ENCODE data around the gene GNAI3. TPM values are rescaled to one million over a fixed set of nuclear protein-coding genes. Genes with fewer than 3 reads are reported as not detected.

The GNAI3 gene
- total RNA-seq, 1 donor from 2014 or later: 7.6 TPM

DNA sequence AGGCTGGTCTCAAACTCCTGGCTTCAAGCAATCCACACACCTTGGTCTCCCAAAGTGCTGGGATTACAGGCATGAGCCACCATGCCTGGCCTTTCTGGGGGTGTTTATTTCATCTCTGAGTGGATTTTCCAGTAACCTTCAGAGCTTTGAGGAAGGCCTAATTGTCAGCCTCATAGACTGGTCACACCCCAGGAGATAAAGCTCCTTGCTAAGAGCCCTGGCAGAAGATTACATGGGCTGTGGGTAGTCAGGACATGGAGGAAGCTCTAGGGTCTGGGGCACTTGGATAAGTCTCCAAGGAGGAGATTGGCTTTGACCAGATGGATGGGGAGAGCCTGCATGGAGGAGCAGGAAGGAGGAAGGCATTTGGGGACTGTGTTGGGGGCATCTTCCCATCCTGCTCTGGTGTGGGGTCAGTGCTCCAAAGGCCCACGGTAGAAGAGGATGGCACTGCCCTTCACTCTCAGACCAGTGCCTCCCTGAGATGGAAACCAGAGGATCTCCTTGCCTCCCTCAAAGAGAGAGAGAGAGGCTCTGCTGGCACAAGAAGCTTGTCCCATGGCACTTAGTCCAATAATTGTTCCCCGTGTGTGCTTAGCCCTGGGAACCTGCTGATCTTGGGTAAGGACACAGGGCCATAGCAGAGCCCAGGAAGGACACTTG, 92.8 kb downstream of the GNAI3 start:
- no peaks in the 10 kb centered on the region for H3K36me3 Mint-ChIP-seq (ENCODE audit: unreplicated experiment)
- no peak for DNase-seq (ENCODE audit: extremely low spot score, unreplicated experiment)
- no peak overlapping the region for H3K4me3 Mint-ChIP-seq (ENCODE audit: unreplicated experiment)
- peaks cover 29% of the 10 kb centered on the region for H3K4me1 Mint-ChIP-seq (ENCODE audit: unreplicated experiment)
- TF ChIP-seq, protein P1, sequence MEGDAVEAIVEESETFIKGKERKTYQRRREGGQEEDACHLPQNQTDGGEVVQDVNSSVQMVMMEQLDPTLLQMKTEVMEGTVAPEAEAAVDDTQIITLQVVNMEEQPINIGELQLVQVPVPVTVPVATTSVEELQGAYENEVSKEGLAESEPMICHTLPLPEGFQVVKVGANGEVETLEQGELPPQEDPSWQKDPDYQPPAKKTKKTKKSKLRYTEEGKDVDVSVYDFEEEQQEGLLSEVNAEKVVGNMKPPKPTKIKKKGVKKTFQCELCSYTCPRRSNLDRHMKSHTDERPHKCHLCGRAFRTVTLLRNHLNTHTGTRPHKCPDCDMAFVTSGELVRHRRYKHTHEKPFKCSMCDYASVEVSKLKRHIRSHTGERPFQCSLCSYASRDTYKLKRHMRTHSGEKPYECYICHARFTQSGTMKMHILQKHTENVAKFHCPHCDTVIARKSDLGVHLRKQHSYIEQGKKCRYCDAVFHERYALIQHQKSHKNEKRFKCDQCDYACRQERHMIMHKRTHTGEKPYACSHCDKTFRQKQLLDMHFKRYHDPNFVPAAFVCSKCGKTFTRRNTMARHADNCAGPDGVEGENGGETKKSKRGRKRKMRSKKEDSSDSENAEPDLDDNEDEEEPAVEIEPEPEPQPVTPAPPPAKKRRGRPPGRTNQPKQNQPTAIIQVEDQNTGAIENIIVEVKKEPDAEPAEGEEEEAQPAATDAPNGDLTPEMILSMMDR (IDR thresholded peaks at IDR 0.05): no peak
- no peak overlapping the region for H3K27ac Mint-ChIP-seq (ENCODE audit: unreplicated experiment)
- H3K9me3 Mint-ChIP-seq (ENCODE audit: unreplicated experiment): peaks cover 2% of the 10 kb centered on the region
- H3K27me3 Mint-ChIP-seq (ENCODE audit: unreplicated experiment): no peaks in the 10 kb centered on the region

DNA sequence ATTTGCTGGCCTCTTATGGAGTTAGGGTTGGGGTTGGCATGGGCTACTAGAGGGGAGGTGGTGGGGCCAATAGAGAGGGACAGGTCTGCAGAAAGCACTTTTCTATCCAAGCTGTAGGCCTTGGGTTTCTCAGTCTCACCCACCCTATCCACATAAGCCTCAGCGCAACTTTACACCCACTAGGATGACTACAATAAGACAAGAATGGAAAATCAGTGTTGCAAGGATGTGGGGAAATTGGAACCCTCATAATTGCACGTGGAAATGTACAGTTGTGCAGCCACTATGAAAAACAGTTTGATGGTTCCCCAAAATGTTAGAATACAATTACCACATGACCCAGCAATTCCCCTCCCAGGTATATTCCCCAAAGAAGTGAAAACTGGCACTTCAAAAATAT, 93.4 kb downstream of the GNAI3 start:
- no peaks in the 10 kb centered on the region for H3K36me3 Mint-ChIP-seq (ENCODE audit: unreplicated experiment)

DNA sequence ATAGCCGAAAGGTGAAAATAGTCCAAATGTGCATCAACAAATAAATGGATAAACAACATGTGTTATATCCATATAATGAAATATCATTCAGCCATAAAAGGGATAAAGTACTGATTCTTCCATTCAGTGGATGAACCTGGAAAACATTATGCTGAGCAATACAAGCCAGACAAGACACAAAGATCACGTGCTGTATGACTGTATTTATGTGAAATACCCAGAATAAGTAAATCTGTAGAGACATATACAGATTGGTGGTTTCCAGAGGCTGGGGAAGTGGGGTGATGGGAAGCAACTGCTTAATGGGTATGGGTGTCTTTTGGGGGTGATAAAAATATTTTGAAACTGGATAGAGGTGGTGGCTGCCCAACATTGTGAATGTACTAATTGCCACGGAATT, 94.2 kb downstream of the GNAI3 start:
- peaks cover 24% of the 10 kb centered on the region for H3K4me1 Mint-ChIP-seq (ENCODE audit: unreplicated experiment)
- no peak overlapping the region for H3K27ac Mint-ChIP-seq (ENCODE audit: unreplicated experiment)
- peaks cover 4% of the 10 kb centered on the region for H3K27me3 Mint-ChIP-seq (ENCODE audit: unreplicated experiment)
- H3K36me3 Mint-ChIP-seq (ENCODE audit: unreplicated experiment): peaks cover 2% of the 10 kb centered on the region
- no peak for DNase-seq (ENCODE audit: extremely low spot score, unreplicated experiment)
- H3K9me3 Mint-ChIP-seq (ENCODE audit: unreplicated experiment): peaks cover 4% of the 10 kb centered on the region
- no peak overlapping the region for H3K4me3 Mint-ChIP-seq (ENCODE audit: unreplicated experiment)
- TF ChIP-seq, protein P1 (IDR thresholded peaks at IDR 0.05): no peak

More for the DNA sequence above, 93.4 kb downstream of the GNAI3 start:
- Mint-ChIP-seq H3K27me3 (ENCODE audit: unreplicated experiment) (no peaks in the 10 kb centered on the region), H3K27ac (ENCODE audit: unreplicated experiment) (no peak overlapping the region), H3K4me1 (ENCODE audit: unreplicated experiment) (peaks cover 24% of the 10 kb centered on the region), H3K9me3 (ENCODE audit: unreplicated experiment) (peaks cover 4% of the 10 kb centered on the region), H3K4me3 (ENCODE audit: unreplicated experiment) (no peak overlapping the region)
- TF ChIP-seq, protein P1 (IDR thresholded peaks at IDR 0.05): no peak
- no peak for DNase-seq (ENCODE audit: extremely low spot score, unreplicated experiment)

DNA sequence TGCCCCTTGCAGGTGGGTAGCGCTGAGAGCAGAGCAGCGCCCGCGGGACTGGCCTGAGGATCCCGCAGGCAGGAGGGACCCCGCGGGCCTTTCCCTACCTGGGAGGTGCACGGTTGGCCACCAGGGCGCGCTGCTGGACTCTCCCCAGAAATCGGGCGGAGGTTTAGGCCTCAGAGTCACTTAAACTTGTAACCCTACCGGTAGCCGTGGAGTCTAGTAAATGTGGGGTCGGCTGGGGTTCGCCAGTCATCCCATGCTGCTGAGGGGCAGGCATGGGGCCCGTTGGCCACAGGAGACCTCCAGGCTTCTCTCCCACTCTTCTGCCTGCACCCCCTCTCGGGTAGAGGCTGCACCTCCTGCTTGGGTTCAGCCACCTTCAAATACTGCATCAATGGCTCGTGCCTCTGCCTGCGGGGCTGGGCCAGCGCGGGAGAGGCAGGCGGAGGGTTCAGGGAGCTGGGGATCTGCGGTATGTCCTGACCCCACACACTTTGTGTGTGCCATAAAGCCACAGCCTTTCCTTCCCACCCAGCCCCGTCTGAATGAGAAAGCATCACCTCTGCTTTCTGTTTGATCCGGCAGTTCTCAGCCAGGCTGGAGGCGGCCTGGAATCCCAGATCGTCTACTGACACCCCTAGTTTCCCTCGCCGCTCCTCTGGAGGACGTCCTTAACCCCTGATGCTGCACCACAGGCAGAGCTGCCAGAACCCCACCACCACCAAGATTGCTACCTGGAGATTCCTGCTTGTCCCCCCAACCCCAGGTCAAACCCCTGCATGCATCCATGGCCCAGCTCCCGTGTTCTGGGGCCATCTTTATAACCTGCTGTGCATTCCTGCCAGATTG, 95.2 kb downstream of the GNAI3 start:
- DNase-seq (ENCODE audit: extremely low spot score, unreplicated experiment): peak; percentile 91
- no peak overlapping the region for H3K4me3 Mint-ChIP-seq (ENCODE audit: unreplicated experiment)
- no peak overlapping the region for H3K27ac Mint-ChIP-seq (ENCODE audit: unreplicated experiment)
- H3K27me3 Mint-ChIP-seq (ENCODE audit: unreplicated experiment): peaks cover 4% of the 10 kb centered on the region
- H3K4me1 Mint-ChIP-seq (ENCODE audit: unreplicated experiment): peaks cover 24% of the 10 kb centered on the region
- peaks cover 4% of the 10 kb centered on the region for H3K9me3 Mint-ChIP-seq (ENCODE audit: unreplicated experiment)
- TF ChIP-seq, protein P1 (IDR thresholded peaks at IDR 0.05): peak; percentile 84
- H3K36me3 Mint-ChIP-seq (ENCODE audit: unreplicated experiment): peaks cover 2% of the 10 kb centered on the region

DNA sequence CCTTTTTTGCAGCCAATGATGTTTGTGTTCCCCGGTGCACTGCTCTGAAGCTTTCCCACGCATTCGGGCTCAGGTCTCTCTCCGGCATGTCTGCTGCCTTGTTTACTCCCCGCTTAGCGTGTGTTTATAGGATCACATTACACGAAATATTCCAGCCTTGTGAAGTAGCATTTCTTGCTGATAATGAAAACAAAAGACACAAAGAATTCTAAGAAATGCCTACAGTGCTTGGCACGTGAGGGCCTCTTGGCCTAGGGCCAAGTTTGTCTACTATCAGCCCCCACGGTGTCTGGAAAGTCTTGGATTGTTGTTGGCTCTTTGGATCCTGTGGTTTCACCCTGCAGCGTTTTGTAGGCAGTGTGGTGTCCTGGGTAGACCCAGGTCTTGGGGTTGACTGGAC, 96.3 kb downstream of the GNAI3 start:
- TF ChIP-seq, protein P1 (IDR thresholded peaks at IDR 0.05): no peak
- peaks cover 4% of the 10 kb centered on the region for H3K27me3 Mint-ChIP-seq (ENCODE audit: unreplicated experiment)
- H3K27ac Mint-ChIP-seq (ENCODE audit: unreplicated experiment): peak overlapping the region; percentile 23
- peak; percentile 84 for DNase-seq (ENCODE audit: extremely low spot score, unreplicated experiment)
- H3K36me3 Mint-ChIP-seq (ENCODE audit: unreplicated experiment): peaks cover 2% of the 10 kb centered on the region
- H3K4me1 Mint-ChIP-seq (ENCODE audit: unreplicated experiment): peaks cover 26% of the 10 kb centered on the region
- peaks cover 4% of the 10 kb centered on the region for H3K9me3 Mint-ChIP-seq (ENCODE audit: unreplicated experiment)
- H3K4me3 Mint-ChIP-seq (ENCODE audit: unreplicated experiment): no peak overlapping the region

Data from osteocyte (in vitro differentiated cells).